ENCODE measurements around the gene PSME3IP1. TPM values are rescaled to one million over a fixed set of nuclear protein-coding genes. Genes with fewer than 3 reads are reported as not detected.
A peak's percentile ranks its signal among the peaks of the same experiment; 100 is the strongest.

Gene PSME3IP1
- total and polyA plus RNA-seq, 9 of the 15 experiments (the other 6 are each of a cell fraction or from before 2014, with no cell fraction given): 63.8 to 187 (median 142) TPM

DNA sequence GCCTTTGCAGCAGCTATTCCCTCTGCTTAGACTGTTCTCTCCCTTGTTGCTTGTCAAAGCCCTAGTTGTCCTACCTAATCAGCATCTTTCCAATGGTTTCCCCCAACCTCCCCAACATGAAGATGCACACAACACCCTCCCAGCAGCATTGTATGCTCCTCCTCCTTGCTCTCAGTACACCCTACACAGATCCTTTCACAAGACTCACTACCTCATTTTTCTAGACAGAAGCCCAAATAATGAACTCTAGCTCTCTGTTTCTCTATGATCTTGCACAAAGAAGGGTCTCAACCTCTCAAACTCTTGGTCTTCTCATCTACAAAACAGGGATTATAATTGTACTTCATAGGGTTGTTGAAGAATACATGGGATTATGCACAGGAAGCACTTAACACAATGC is 19.4 kb downstream of the PSME3IP1 start:
- intact Hi-C loops (cut with micrococcal nuclease): no loop called here

DNA sequence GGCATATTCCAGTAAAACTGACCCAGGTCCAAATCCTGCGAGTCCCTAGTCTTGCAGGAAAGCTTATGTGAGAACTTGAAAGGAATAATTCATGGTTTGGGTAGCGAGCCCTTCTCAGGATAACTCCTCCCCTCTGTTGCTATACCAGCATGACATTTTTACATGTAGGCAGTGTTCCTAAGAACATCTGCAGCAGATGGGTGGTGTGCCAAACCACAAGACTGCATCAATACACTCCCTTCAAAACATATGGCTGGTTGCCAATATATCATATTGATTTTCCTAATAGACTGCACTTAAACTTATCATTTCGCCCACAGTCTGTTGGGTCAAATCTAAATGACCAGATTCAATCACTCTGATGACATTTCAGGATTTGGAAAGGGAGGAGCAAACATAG is 19.9 kb downstream of the PSME3IP1 start:
- no peak overlapping the region for H2AFZ ChIP-seq (ENCODE audit: low read depth, low read length)
- intact Hi-C loops (cut with micrococcal nuclease) (no loop called here), in situ Hi-C loops (cut with MboI) (loop anchor here (5.0 kb wide), 1 partner anchor 79 kb away; no protein-coding TSS in a partner anchor)
- ChIA-PET POLR2A (no interaction called here), CTCF (ENCODE audit: low intra/inter-chr PET ratio) (no interaction called here)
- no peaks in the 10 kb centered on the region for H3K4me1 ChIP-seq (replicated peaks in 1 of 2; ENCODE audit: control insufficient read depth in 2 of 2, insufficient read depth in 2 of 2, low read length in 2 of 2)
- 95% methylated on average over 3 of the region's 3 CpGs for WGBS (ENCODE audit: insufficient coverage, low coverage, missing lambda C conversion rate)
- no peak overlapping the region for H3K9ac ChIP-seq (ENCODE audit: insufficient read depth in 1 of 2, low read depth in 2 of 2, low read length in 2 of 2)
- H3K4me3 ChIP-seq: no peak overlapping the region
- ATAC-seq (no peak), FAIRE-seq (no peak), DNase-seq (ENCODE audit: extremely low read depth in 1 of 4, low spot score in 3 of 4) (no peak)
- H3K27ac ChIP-seq (ENCODE audit: extremely low read depth, low read depth, low read length): no peak overlapping the region
- H3K36me3 ChIP-seq (ENCODE audit: control insufficient read depth, insufficient read depth, low read length): peaks cover 82% of the 10 kb centered on the region
- no TSS peak for BruUV-seq (replicated peaks)
- H3K9me1 ChIP-seq (ENCODE audit: control insufficient read depth, insufficient read depth, low read length): no peaks in the 10 kb centered on the region
- no peak overlapping the region for H3K4me2 ChIP-seq (ENCODE audit: insufficient read depth, low read length)
- H4K20me1 ChIP-seq (replicated peaks; ENCODE audit: control insufficient read depth, insufficient read depth, low read length): no peaks in the 10 kb centered on the region
- H3K27me3 ChIP-seq (ENCODE audit: control insufficient read depth in 2 of 2, insufficient read depth in 2 of 2, low read length in 2 of 2): no peaks in the 10 kb centered on the region
- no peaks in the 10 kb centered on the region for H3K79me2 ChIP-seq (ENCODE audit: control insufficient read depth, insufficient read depth, low read length)
- no peak for TF ChIP-seq SMAD4 (CRISPR knock-in tag; conservative IDR thresholded peaks at IDR 0.05)
- TF ChIP-seq NFIC (IDR thresholded peaks at IDR 0.05): peak; percentile 34; the same call in 1 of the 2 replicates
- no peaks in the 10 kb centered on the region for H3K9me3 ChIP-seq (replicated peaks; ENCODE audit: control insufficient read depth, insufficient read depth, low read depth, low read length)

More for the DNA sequence above, 19.4 kb downstream of the PSME3IP1 start:
- in situ Hi-C loops (cut with MboI): loop anchor here (5.0 kb wide), 1 partner anchor 79 kb away; no protein-coding TSS in a partner anchor
- FAIRE-seq (no peak), DNase-seq (ENCODE audit: extremely low read depth in 1 of 4, low spot score in 3 of 4) (no peak), ATAC-seq (no peak)
- Histone ChIP-seq H3K4me2 (ENCODE audit: insufficient read depth, low read length) (no peak overlapping the region), H3K27ac (ENCODE audit: extremely low read depth, low read depth, low read length) (no peak overlapping the region), H2AFZ (ENCODE audit: low read depth, low read length) (no peak overlapping the region), H3K36me3 (ENCODE audit: control insufficient read depth, insufficient read depth, low read length) (peaks cover 84% of the 10 kb centered on the region), H4K20me1 (replicated peaks; ENCODE audit: control insufficient read depth, insufficient read depth, low read length) (no peaks in the 10 kb centered on the region), H3K27me3 (ENCODE audit: control insufficient read depth in 2 of 2, insufficient read depth in 2 of 2, low read length in 2 of 2) (no peaks in the 10 kb centered on the region), H3K4me3 (no peak overlapping the region), H3K9ac (ENCODE audit: insufficient read depth in 1 of 2, low read depth in 2 of 2, low read length in 2 of 2) (no peak overlapping the region), H3K79me2 (ENCODE audit: control insufficient read depth, insufficient read depth, low read length) (no peaks in the 10 kb centered on the region), H3K9me3 (replicated peaks; ENCODE audit: control insufficient read depth, insufficient read depth, low read depth, low read length) (no peaks in the 10 kb centered on the region), H3K9me1 (ENCODE audit: control insufficient read depth, insufficient read depth, low read length) (no peaks in the 10 kb centered on the region), H3K4me1 (replicated peaks in 1 of 2; ENCODE audit: control insufficient read depth in 2 of 2, insufficient read depth in 2 of 2, low read length in 2 of 2) (no peaks in the 10 kb centered on the region)
- POLR2A ChIA-PET: no interaction called here
- no TSS peak for BruUV-seq (replicated peaks)
- CTCF ChIA-PET (ENCODE audit: low intra/inter-chr PET ratio): interaction anchor here (2.7 kb wide), 1 partner anchor 82 kb away, joined by 34 read pairs; no protein-coding TSS in a partner anchor
- no peak for TF ChIP-seq U2AF2 (optimal IDR thresholded peaks at IDR 0.05; ENCODE audit: low read depth, low read length)
- TF ChIP-seq SUPT5H (IDR thresholded peaks at IDR 0.05): 0 out of 2 replicates have a peak, but pooled peaks have one; percentile 22
- no peak for TF ChIP-seq SRSF1 (IDR thresholded peaks at IDR 0.05; ENCODE audit: low read depth, low read length)

Data from K562 (cell line).